Neural cell (in vitro differentiated cells): ENCODE results near the gene FAM204A. TPM values are rescaled to one million over a fixed set of nuclear protein-coding genes. Genes with fewer than 3 reads are reported as not detected.

Experiments
- H2AFZ ChIP-seq: fragments of 200-600, 300-800 bp; sonication (generic), shearing (Covaris generic); 2 replicates; pipeline ENCODE4 v1.6.0; 2014; ENCODE audit warnings: low read depth, mild to moderate bottlenecking, antibody characterized with exemption, low read length, moderate library complexity
- H3F3A ChIP-seq: fragments of 200-600 bp; shearing (Covaris generic); 2 replicates; pipeline ENCODE4 v1.6.1; 2016; ENCODE audit warnings: mild to moderate bottlenecking, moderate library complexity, mixed read lengths, antibody characterized with exemption, low read length; ENCODE audit not compliant: insufficient read depth, poor library complexity, severe bottlenecking
- H3K27ac ChIP-seq: fragments of 200-600, 300-800 bp; sonication (generic), shearing (Covaris generic); 2 replicates; pipeline ENCODE4 v1.5.1; 2014; ENCODE audit warnings: mild to moderate bottlenecking, low read length, moderate library complexity
- H3K27me3 ChIP-seq: fragments of 300-800, 200-600 bp; sonication (generic), shearing (Covaris generic); 2 replicates; pipeline ENCODE4 v1.6.0; 2014; ENCODE audit warnings: mild to moderate bottlenecking, low read depth, low read length, moderate library complexity; ENCODE audit not compliant: insufficient read depth
- H3K36me3 ChIP-seq: fragments of 300-800, 200-600 bp; sonication (generic), shearing (Covaris generic); 2 replicates; pipeline ENCODE4 v1.5.1; 2014; ENCODE audit warnings: mild to moderate bottlenecking, antibody characterized with exemption, low read length, moderate library complexity; ENCODE audit not compliant: insufficient read depth
- H3K4me2 ChIP-seq: fragments of 300-800, 200-600 bp; sonication (generic), shearing (Covaris generic); 2 replicates; pipeline ENCODE4 v1.6.0; 2014; ENCODE audit warnings: mild to moderate bottlenecking, low read length
- H3K4me3 ChIP-seq: fragments of 300-800, 200-600 bp; sonication (generic), shearing (Covaris generic); 2 replicates; pipeline ENCODE4 v1.5.1; 2014; ENCODE audit warnings: mild to moderate bottlenecking, low read length, moderate library complexity
- H3K79me2 ChIP-seq: fragments of 200-600 bp; shearing (Covaris generic); replicated peaks from 2 replicates; pipeline ENCODE4 v1.6.0; 2014; ENCODE audit warnings: mild to moderate bottlenecking, low read length, moderate library complexity; ENCODE audit not compliant: insufficient read depth
- H3K9ac ChIP-seq: fragments of 300-800, 200-600 bp; sonication (generic), shearing (Covaris generic); 2 replicates; pipeline ENCODE4 v1.6.1; 2016; ENCODE audit warnings: mild to moderate bottlenecking, low read length, mixed read lengths
- H3K9me2 ChIP-seq: fragments of 200-600 bp; shearing (Covaris generic); 2 replicates; pipeline ENCODE4 v1.6.1; 2016; ENCODE audit warnings: mild to moderate bottlenecking, low read length, mixed read lengths; ENCODE audit not compliant: insufficient read depth
- H3K9me3 ChIP-seq: fragments of 200-600, 300-800 bp; sonication (generic), shearing (Covaris generic); 2 replicates; pipeline ENCODE4 v1.6.1; 2016; ENCODE audit warnings: mild to moderate bottlenecking, mixed run types, low read length, moderate library complexity, mixed read lengths
- H4K20me1 ChIP-seq: fragments of 200-600 bp; shearing (Covaris generic); 2 replicates; pipeline ENCODE4 v1.6.1; 2016; ENCODE audit warnings: mild to moderate bottlenecking, mixed run types; ENCODE audit not compliant: insufficient read depth
- CTCF ChIP-seq: fragments of 450-650 bp; IDR thresholded peaks from 2 replicates; pipeline ENCODE4 v1.5.1; 2014; ENCODE audit warnings: antibody characterized with exemption, mild to moderate bottlenecking, moderate library complexity; ENCODE audit not compliant: poor library complexity, severe bottlenecking
- EP300 ChIP-seq: fragments of 450-650 bp; conservative IDR thresholded peaks from 2 replicates; pipeline ENCODE4 v1.6.1; 2014; ENCODE audit warnings: antibody characterized with exemption, mild to moderate bottlenecking, moderate library complexity; ENCODE audit not compliant: poor library complexity, severe bottlenecking
- EZH2 ChIP-seq: fragments of 200-600, 300-800 bp; shearing (Covaris generic), sonication (generic); IDR thresholded peaks from 2 replicates; pipeline ENCODE4 v1.6.1; 2014; ENCODE audit warnings: antibody characterized with exemption, low read length, borderline replicate concordance, mild to moderate bottlenecking; ENCODE audit not compliant: insufficient read depth, poor library complexity, severe bottlenecking
- MXI1 ChIP-seq: fragments of 450-650 bp; conservative IDR thresholded peaks from 2 replicates; pipeline ENCODE4 v1.6.1; 2014; ENCODE audit warnings: antibody characterized with exemption, mild to moderate bottlenecking; ENCODE audit not compliant: poor library complexity, severe bottlenecking
- POLR2AphosphoS5 ChIP-seq: IDR thresholded peaks from 2 replicates; pipeline ENCODE4 v1.6.1; 2012
- RAD21 ChIP-seq: fragments of 450-650 bp; conservative IDR thresholded peaks from 2 replicates; pipeline ENCODE4 v1.6.1; 2014; ENCODE audit warnings: antibody characterized with exemption, mild to moderate bottlenecking, moderate library complexity
- REST ChIP-seq: IDR thresholded peaks from 2 replicates; pipeline ENCODE4 v1.6.1; 2012; ENCODE audit warnings: borderline replicate concordance
- SMC3 ChIP-seq: fragments of 450-650 bp; conservative IDR thresholded peaks from 2 replicates; pipeline ENCODE4 v1.6.1; 2014; ENCODE audit warnings: antibody characterized with exemption, mild to moderate bottlenecking, moderate library complexity; ENCODE audit not compliant: poor library complexity
- TAF1 ChIP-seq: IDR thresholded peaks from 2 replicates; pipeline ENCODE4 v1.6.1; 2012; ENCODE audit warnings: low read depth
- polyA plus RNA-seq: library from polyadenylated mRNA; depleted of rRNA; stranded (reverse); fragments of >200 nt; gene quantifications from 2 replicates; pipeline ENCODE4 v1.2.3, GENCODE V29; 2014

The FAM204A gene
- polyA plus RNA-seq, 1 donor from 2014 or later, result 202 TPM

GRCh38 chr10:118300320-118300719 is 41.8 kb downstream of the FAM204A start:
- TF ChIP-seq CTCF, result no peak
- no peak for TF ChIP-seq REST
- TF ChIP-seq SMC3, result no peak
- TF ChIP-seq RAD21, result no peak
- no peak for TF ChIP-seq EP300
- TF ChIP-seq TAF1, result no peak
- no peak for TF ChIP-seq MXI1
- no peak for TF ChIP-seq POLR2AphosphoS5
- no peak for TF ChIP-seq EZH2
- Histone ChIP-seq H3K9me3 (no peaks in the 10 kb centered on the region), H3K36me3 (peaks cover 5% of the 10 kb centered on the region), H3K4me3 (no peak overlapping the region), H3K79me2 (no peaks in the 10 kb centered on the region), H3K27ac (no peak overlapping the region), H2AFZ (no peak overlapping the region), H3K9ac (no peak overlapping the region), H3K9me2 (no peaks in the 10 kb centered on the region), H3K4me2 (no peak overlapping the region), H3K27me3 (no peaks in the 10 kb centered on the region), H3F3A (no peaks in the 10 kb centered on the region), H4K20me1 (no peaks in the 10 kb centered on the region)

GRCh38 chr10:118298787-118299186 is 43.3 kb downstream of the FAM204A start:
- H2AFZ ChIP-seq, result no peak overlapping the region
- H3K27me3 ChIP-seq, result no peaks in the 10 kb centered on the region
- H3K79me2 ChIP-seq, result no peaks in the 10 kb centered on the region
- no peak overlapping the region for H3K4me2 ChIP-seq
- H4K20me1 ChIP-seq, result no peaks in the 10 kb centered on the region
- no peaks in the 10 kb centered on the region for H3K9me2 ChIP-seq
- H3K9me3 ChIP-seq, result no peaks in the 10 kb centered on the region
- TF ChIP-seq REST (no peak), EZH2 (no peak), RAD21 (no peak), MXI1 (no peak), POLR2AphosphoS5 (no peak), SMC3 (no peak), EP300 (no peak), TAF1 (no peak), CTCF (no peak)
- H3F3A ChIP-seq, result no peaks in the 10 kb centered on the region
- H3K36me3 ChIP-seq, result no peaks in the 10 kb centered on the region
- H3K4me3 ChIP-seq, result no peak overlapping the region
- no peak overlapping the region for H3K9ac ChIP-seq
- no peak overlapping the region for H3K27ac ChIP-seq
